Measurements from ENCODE around the gene GH1.
"Not testable (repeated sequence)": the region's sequence is repeated elsewhere in the genome, so short reads cannot be mapped to it uniquely, and the experiment has no call there.

The GH1 gene

GRCh38 chr17:63881935-63882601, 36.6 kb downstream of the GH1 start, which contains the start of gene GH2:
TSS of gene GH2 (minus strand) at chr17:63881944. CDS start at chr17:63881801, 143 bp downstream.
- no peak for TF ChIP-seq EZH2phosphoT487 (IDR thresholded peaks at IDR 0.05; ENCODE audit: borderline replicate concordance)
- TF ChIP-seq CTCF (conservative IDR thresholded peaks at IDR 0.05; ENCODE audit: low read length), result peak; percentile 66
- no peak within 1 kb of the TSS for H3K4me2 ChIP-seq (ENCODE audit: low read depth, low read length, poor library complexity, severe bottlenecking)
- no peaks in the 10 kb centered on the region for H3F3A ChIP-seq (ENCODE audit: low read depth)
- H3K4me3 ChIP-seq (ENCODE audit: low read length, poor library complexity, severe bottlenecking), result no peak within 1 kb of the TSS
- no peaks in the 10 kb centered on the region for H3K4me1 ChIP-seq (ENCODE audit: insufficient read depth, low read length, poor library complexity, severe bottlenecking)
- H3K79me2 ChIP-seq (ENCODE audit: insufficient read depth, low read length), result no peaks in the 10 kb centered on the region
- no peaks in the 10 kb centered on the region for H3K27me3 ChIP-seq (ENCODE audit: insufficient read depth, low read length, poor library complexity, severe bottlenecking)
- no peak within 1 kb of the TSS for H3K9ac ChIP-seq (ENCODE audit: low read depth, low read length, poor library complexity, severe bottlenecking)
- H3K36me3 ChIP-seq (ENCODE audit: insufficient read depth, low read length), result no peaks in the 10 kb centered on the region
- H3K9me2 ChIP-seq (replicated peaks; ENCODE audit: low read depth, low read length), result no peaks in the 10 kb centered on the region
- no peak within 1 kb of the TSS for H2AFZ ChIP-seq (ENCODE audit: low read length)
- no peaks in the 10 kb centered on the region for H4K20me1 ChIP-seq (ENCODE audit: insufficient read depth, low read length, poor library complexity, severe bottlenecking)
- H3K9me3 ChIP-seq (ENCODE audit: insufficient read depth, low read depth, low read length), result no peaks in the 10 kb centered on the region

GRCh38 chr17:63881337-63881736, 37.3 kb downstream of the GH1 start:
- not testable (repeated sequence) for H2AFZ ChIP-seq (ENCODE audit: low read length); H3K4me1 ChIP-seq (ENCODE audit: insufficient read depth, low read length, poor library complexity, severe bottlenecking); H3K4me3 ChIP-seq (ENCODE audit: low read length, poor library complexity, severe bottlenecking)

GRCh38 chr17:63880706-63881105, 37.9 kb downstream of the GH1 start:
- no peak overlapping the region for H2AFZ ChIP-seq (ENCODE audit: low read length)
- no peaks in the 10 kb centered on the region for H3F3A ChIP-seq (ENCODE audit: low read depth)
- H3K79me2 ChIP-seq (ENCODE audit: insufficient read depth, low read length), result no peaks in the 10 kb centered on the region
- H3K27me3 ChIP-seq (ENCODE audit: insufficient read depth, low read length, poor library complexity, severe bottlenecking), result no peaks in the 10 kb centered on the region
- no peak overlapping the region for H3K9ac ChIP-seq (ENCODE audit: low read depth, low read length, poor library complexity, severe bottlenecking)
- no peak overlapping the region for H3K4me2 ChIP-seq (ENCODE audit: low read depth, low read length, poor library complexity, severe bottlenecking)
- H3K4me1 ChIP-seq (ENCODE audit: insufficient read depth, low read length, poor library complexity, severe bottlenecking), result no peaks in the 10 kb centered on the region
- no peaks in the 10 kb centered on the region for H3K9me2 ChIP-seq (replicated peaks; ENCODE audit: low read depth, low read length)
- no peak for TF ChIP-seq CTCF (conservative IDR thresholded peaks at IDR 0.05; ENCODE audit: low read length)
- TF ChIP-seq EZH2phosphoT487 (IDR thresholded peaks at IDR 0.05; ENCODE audit: borderline replicate concordance), result no peak
- no peaks in the 10 kb centered on the region for H3K9me3 ChIP-seq (ENCODE audit: insufficient read depth, low read depth, low read length)
- H3K36me3 ChIP-seq (ENCODE audit: insufficient read depth, low read length), result no peaks in the 10 kb centered on the region
- no peak overlapping the region for H3K4me3 ChIP-seq (ENCODE audit: low read length, poor library complexity, severe bottlenecking)
- H4K20me1 ChIP-seq (ENCODE audit: insufficient read depth, low read length, poor library complexity, severe bottlenecking), result no peaks in the 10 kb centered on the region

More at GRCh38 chr17:63881337-63881736, 37.3 kb downstream of the GH1 start:
- H3K27me3 ChIP-seq (ENCODE audit: insufficient read depth, low read length, poor library complexity, severe bottlenecking); H3K79me2 ChIP-seq (ENCODE audit: insufficient read depth, low read length); H3K9ac ChIP-seq (ENCODE audit: low read depth, low read length, poor library complexity, severe bottlenecking); H3K9me2 ChIP-seq (replicated peaks; ENCODE audit: low read depth, low read length); H3F3A ChIP-seq (ENCODE audit: low read depth); H3K4me2 ChIP-seq (ENCODE audit: low read depth, low read length, poor library complexity, severe bottlenecking); H4K20me1 ChIP-seq (ENCODE audit: insufficient read depth, low read length, poor library complexity, severe bottlenecking); H3K36me3 ChIP-seq (ENCODE audit: insufficient read depth, low read length); H3K9me3 ChIP-seq (ENCODE audit: insufficient read depth, low read depth, low read length): not testable (repeated sequence)

GRCh38 chr17:63878413-63878812, 40.2 kb downstream of the GH1 start:
- not testable (repeated sequence) for H2AFZ ChIP-seq (ENCODE audit: low read length)

GRCh38 chr17:63874693-63875092, 43.9 kb downstream of the GH1 start:
- not testable (repeated sequence) for H3K4me2 ChIP-seq (ENCODE audit: low read depth, low read length, poor library complexity, severe bottlenecking); H3K4me3 ChIP-seq (ENCODE audit: low read length, poor library complexity, severe bottlenecking); H3K79me2 ChIP-seq (ENCODE audit: insufficient read depth, low read length); H3K9me2 ChIP-seq (replicated peaks; ENCODE audit: low read depth, low read length); H3K4me1 ChIP-seq (ENCODE audit: insufficient read depth, low read length, poor library complexity, severe bottlenecking); H4K20me1 ChIP-seq (ENCODE audit: insufficient read depth, low read length, poor library complexity, severe bottlenecking); H3K27me3 ChIP-seq (ENCODE audit: insufficient read depth, low read length, poor library complexity, severe bottlenecking); H3K9me3 ChIP-seq (ENCODE audit: insufficient read depth, low read depth, low read length); H3K9ac ChIP-seq (ENCODE audit: low read depth, low read length, poor library complexity, severe bottlenecking); H3F3A ChIP-seq (ENCODE audit: low read depth); H2AFZ ChIP-seq (ENCODE audit: low read length); H3K36me3 ChIP-seq (ENCODE audit: insufficient read depth, low read length)

More at GRCh38 chr17:63878413-63878812, 40.2 kb downstream of the GH1 start:
- H3K79me2 ChIP-seq (ENCODE audit: insufficient read depth, low read length); H3K27me3 ChIP-seq (ENCODE audit: insufficient read depth, low read length, poor library complexity, severe bottlenecking); H3K9me2 ChIP-seq (replicated peaks; ENCODE audit: low read depth, low read length); H3K4me1 ChIP-seq (ENCODE audit: insufficient read depth, low read length, poor library complexity, severe bottlenecking); H4K20me1 ChIP-seq (ENCODE audit: insufficient read depth, low read length, poor library complexity, severe bottlenecking); H3K4me2 ChIP-seq (ENCODE audit: low read depth, low read length, poor library complexity, severe bottlenecking); H3K4me3 ChIP-seq (ENCODE audit: low read length, poor library complexity, severe bottlenecking); H3K9ac ChIP-seq (ENCODE audit: low read depth, low read length, poor library complexity, severe bottlenecking); H3F3A ChIP-seq (ENCODE audit: low read depth); H3K36me3 ChIP-seq (ENCODE audit: insufficient read depth, low read length); H3K9me3 ChIP-seq (ENCODE audit: insufficient read depth, low read depth, low read length): not testable (repeated sequence)

GRCh38 chr17:63874061-63874626, 44.5 kb downstream of the GH1 start:
- H3K9me3 ChIP-seq (ENCODE audit: insufficient read depth, low read depth, low read length); H3K4me3 ChIP-seq (ENCODE audit: low read length, poor library complexity, severe bottlenecking); H2AFZ ChIP-seq (ENCODE audit: low read length); H3K4me1 ChIP-seq (ENCODE audit: insufficient read depth, low read length, poor library complexity, severe bottlenecking); H3F3A ChIP-seq (ENCODE audit: low read depth); H3K9ac ChIP-seq (ENCODE audit: low read depth, low read length, poor library complexity, severe bottlenecking); H3K36me3 ChIP-seq (ENCODE audit: insufficient read depth, low read length); H3K79me2 ChIP-seq (ENCODE audit: insufficient read depth, low read length); H3K4me2 ChIP-seq (ENCODE audit: low read depth, low read length, poor library complexity, severe bottlenecking); H3K9me2 ChIP-seq (replicated peaks; ENCODE audit: low read depth, low read length); H4K20me1 ChIP-seq (ENCODE audit: insufficient read depth, low read length, poor library complexity, severe bottlenecking); H3K27me3 ChIP-seq (ENCODE audit: insufficient read depth, low read length, poor library complexity, severe bottlenecking): not testable (repeated sequence)
